ENCODE measurements around the gene ZNF746. TPM values are rescaled to one million over a fixed set of nuclear protein-coding genes. Genes with fewer than 3 reads are reported as not detected.

The ZNF746 gene
- total and polyA plus RNA-seq, 10 of the 15 experiments (the other 5 are each of a cell fraction or from before 2014, with no cell fraction given), result 1.2 to 19.0 (median 6.3) TPM

DNA sequence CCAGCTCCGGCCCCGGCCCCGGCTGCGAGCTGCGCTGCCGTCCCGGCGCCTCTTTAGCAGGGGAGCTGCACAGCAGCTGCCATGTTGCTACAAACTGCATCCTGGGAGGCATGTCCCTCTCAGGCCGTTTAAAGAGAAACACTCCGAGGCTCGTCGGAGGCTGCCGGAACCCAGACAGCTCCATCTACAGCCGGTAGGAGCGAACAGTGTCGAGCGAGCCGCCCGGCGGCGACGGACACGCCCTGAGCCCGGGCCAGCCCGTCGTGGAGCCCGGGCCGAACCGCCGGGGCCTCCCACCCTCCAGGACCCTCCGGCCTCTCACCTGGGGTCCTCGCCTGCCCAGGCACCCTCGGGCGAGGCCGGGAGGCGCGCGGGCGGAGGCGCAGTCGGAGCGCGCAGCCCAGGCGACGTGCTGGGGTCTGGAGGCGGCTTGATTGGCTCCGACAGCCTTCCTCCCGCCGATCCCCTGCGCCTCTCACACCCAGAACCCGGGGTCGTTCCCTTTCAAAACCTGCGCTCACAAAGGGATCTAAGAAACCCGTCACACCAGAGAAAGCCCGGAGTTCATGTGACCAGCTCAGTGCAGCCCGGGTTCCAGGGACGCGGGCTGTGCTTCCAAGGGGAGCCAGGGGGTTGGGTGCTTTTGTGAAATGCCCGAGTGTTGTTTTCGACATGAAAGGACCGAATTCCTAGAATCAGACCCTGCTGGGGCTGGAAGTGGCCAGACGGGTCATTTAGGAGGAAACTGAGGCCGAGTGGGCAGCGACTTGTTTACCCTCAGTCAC is 36.9 kb downstream of the ZNF746 start, which contains the start of gene ZNF777 (continued):
- TF ChIP-seq, protein P1, sequence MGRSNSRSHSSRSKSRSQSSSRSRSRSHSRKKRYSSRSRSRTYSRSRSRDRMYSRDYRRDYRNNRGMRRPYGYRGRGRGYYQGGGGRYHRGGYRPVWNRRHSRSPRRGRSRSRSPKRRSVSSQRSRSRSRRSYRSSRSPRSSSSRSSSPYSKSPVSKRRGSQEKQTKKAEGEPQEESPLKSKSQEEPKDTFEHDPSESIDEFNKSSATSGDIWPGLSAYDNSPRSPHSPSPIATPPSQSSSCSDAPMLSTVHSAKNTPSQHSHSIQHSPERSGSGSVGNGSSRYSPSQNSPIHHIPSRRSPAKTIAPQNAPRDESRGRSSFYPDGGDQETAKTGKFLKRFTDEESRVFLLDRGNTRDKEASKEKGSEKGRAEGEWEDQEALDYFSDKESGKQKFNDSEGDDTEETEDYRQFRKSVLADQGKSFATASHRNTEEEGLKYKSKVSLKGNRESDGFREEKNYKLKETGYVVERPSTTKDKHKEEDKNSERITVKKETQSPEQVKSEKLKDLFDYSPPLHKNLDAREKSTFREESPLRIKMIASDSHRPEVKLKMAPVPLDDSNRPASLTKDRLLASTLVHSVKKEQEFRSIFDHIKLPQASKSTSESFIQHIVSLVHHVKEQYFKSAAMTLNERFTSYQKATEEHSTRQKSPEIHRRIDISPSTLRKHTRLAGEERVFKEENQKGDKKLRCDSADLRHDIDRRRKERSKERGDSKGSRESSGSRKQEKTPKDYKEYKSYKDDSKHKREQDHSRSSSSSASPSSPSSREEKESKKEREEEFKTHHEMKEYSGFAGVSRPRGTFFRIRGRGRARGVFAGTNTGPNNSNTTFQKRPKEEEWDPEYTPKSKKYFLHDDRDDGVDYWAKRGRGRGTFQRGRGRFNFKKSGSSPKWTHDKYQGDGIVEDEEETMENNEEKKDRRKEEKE (IDR thresholded peaks at IDR 0.05), result no peak
- TF ChIP-seq POU2F2 (IDR thresholded peaks at IDR 0.05; ENCODE audit: borderline replicate concordance, low read depth, low read length) (0 out of 3 replicates have a peak, but pooled peaks have one; percentile 29), BHLHE40 (IDR thresholded peaks at IDR 0.05; ENCODE audit: borderline replicate concordance in 1 of 2, low read depth in 2 of 2, low read length in 1 of 2) (peak; percentile 41 to 52; a peak in 2 of 4 replicates), MTA3 (IDR thresholded peaks at IDR 0.05; ENCODE audit: borderline replicate concordance, low read length) (no peak), RBBP5 (conservative IDR thresholded peaks at IDR 0.05) (no peak), ZSCAN29 (IDR thresholded peaks at IDR 0.05) (no peak), TCF3 (IDR thresholded peaks at IDR 0.05; ENCODE audit: borderline replicate concordance, insufficient read depth, low read depth, low read length) (no peak), RAD51 (IDR thresholded peaks at IDR 0.05) (no peak), CEBPB (IDR thresholded peaks at IDR 0.05; ENCODE audit: borderline replicate concordance in 1 of 2, low read depth in 2 of 2, low read length in 2 of 2) (no peak), ZBED1 (IDR thresholded peaks at IDR 0.05; ENCODE audit: borderline replicate concordance) (no peak), NBN (IDR thresholded peaks at IDR 0.05) (no peak), POLR2AphosphoS5 (IDR thresholded peaks at IDR 0.05; ENCODE audit: low read length) (peak; percentile 55), RCOR1 (conservative IDR thresholded peaks at IDR 0.05; ENCODE audit: low read depth, low read length) (no peak), STAT1 (conservative IDR thresholded peaks at IDR 0.05) (0 out of 2 replicates have a peak, but pooled peaks have one; percentile 44), CBX5 (IDR thresholded peaks at IDR 0.05; ENCODE audit: low read depth) (no peak)
- TF ChIP-seq, protein P2, sequence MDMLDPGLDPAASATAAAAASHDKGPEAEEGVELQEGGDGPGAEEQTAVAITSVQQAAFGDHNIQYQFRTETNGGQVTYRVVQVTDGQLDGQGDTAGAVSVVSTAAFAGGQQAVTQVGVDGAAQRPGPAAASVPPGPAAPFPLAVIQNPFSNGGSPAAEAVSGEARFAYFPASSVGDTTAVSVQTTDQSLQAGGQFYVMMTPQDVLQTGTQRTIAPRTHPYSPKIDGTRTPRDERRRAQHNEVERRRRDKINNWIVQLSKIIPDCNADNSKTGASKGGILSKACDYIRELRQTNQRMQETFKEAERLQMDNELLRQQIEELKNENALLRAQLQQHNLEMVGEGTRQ (IDR thresholded peaks at IDR 0.05; ENCODE audit: borderline replicate concordance, low read depth, low read length), result no peak
- TF ChIP-seq, protein P3, sequence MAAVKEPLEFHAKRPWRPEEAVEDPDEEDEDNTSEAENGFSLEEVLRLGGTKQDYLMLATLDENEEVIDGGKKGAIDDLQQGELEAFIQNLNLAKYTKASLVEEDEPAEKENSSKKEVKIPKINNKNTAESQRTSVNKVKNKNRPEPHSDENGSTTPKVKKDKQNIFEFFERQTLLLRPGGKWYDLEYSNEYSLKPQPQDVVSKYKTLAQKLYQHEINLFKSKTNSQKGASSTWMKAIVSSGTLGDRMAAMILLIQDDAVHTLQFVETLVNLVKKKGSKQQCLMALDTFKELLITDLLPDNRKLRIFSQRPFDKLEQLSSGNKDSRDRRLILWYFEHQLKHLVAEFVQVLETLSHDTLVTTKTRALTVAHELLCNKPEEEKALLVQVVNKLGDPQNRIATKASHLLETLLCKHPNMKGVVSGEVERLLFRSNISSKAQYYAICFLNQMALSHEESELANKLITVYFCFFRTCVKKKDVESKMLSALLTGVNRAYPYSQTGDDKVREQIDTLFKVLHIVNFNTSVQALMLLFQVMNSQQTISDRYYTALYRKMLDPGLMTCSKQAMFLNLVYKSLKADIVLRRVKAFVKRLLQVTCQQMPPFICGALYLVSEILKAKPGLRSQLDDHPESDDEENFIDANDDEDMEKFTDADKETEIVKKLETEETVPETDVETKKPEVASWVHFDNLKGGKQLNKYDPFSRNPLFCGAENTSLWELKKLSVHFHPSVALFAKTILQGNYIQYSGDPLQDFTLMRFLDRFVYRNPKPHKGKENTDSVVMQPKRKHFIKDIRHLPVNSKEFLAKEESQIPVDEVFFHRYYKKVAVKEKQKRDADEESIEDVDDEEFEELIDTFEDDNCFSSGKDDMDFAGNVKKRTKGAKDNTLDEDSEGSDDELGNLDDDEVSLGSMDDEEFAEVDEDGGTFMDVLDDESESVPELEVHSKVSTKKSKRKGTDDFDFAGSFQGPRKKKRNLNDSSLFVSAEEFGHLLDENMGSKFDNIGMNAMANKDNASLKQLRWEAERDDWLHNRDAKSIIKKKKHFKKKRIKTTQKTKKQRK (IDR thresholded peaks at IDR 0.05; ENCODE audit: low read depth, low read length), result 0 out of 2 replicates have a peak, but pooled peaks have one; percentile 12
- TF ChIP-seq, protein P4, sequence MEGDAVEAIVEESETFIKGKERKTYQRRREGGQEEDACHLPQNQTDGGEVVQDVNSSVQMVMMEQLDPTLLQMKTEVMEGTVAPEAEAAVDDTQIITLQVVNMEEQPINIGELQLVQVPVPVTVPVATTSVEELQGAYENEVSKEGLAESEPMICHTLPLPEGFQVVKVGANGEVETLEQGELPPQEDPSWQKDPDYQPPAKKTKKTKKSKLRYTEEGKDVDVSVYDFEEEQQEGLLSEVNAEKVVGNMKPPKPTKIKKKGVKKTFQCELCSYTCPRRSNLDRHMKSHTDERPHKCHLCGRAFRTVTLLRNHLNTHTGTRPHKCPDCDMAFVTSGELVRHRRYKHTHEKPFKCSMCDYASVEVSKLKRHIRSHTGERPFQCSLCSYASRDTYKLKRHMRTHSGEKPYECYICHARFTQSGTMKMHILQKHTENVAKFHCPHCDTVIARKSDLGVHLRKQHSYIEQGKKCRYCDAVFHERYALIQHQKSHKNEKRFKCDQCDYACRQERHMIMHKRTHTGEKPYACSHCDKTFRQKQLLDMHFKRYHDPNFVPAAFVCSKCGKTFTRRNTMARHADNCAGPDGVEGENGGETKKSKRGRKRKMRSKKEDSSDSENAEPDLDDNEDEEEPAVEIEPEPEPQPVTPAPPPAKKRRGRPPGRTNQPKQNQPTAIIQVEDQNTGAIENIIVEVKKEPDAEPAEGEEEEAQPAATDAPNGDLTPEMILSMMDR (IDR thresholded peaks at IDR 0.05 in 2 of 3, conservative IDR thresholded peaks at IDR 0.05 in 1 of 3; ENCODE audit: control insufficient read depth in 2 of 3, extremely low read depth in 1 of 3, insufficient read depth in 1 of 3, low read depth in 3 of 3, low read length in 3 of 3), result peak; percentile 47 to 66 (median 61); a peak in 5 of 6 replicates
